GM23338 (cell line): ENCODE measurements around the gene PCDHGB3. TPM values are rescaled to one million over a fixed set of nuclear protein-coding genes. Genes with fewer than 3 reads are reported as not detected.
"Not testable (repeated sequence)": the region's sequence is repeated elsewhere in the genome, so short reads cannot be mapped to it uniquely, and the experiment has no call there.

Source experiments
- ATAC-seq: fragments of 200-7000 bp; cut with Tn5 transposase; 3 replicates; pipeline ENCODE4 v1.9.1; 2020
- DNase-seq: peaks from one replicate; pipeline ENCODE4 v3.0.0-alpha.2; 2015; ENCODE audit warnings: low spot score
- H2AFZ ChIP-seq: fragments of 200-600 bp; sonication (generic); 2 replicates; pipeline ENCODE4 v1.8.0; 2016; ENCODE audit warnings: antibody characterized with exemption, mild to moderate bottlenecking, moderate library complexity
- H3F3A ChIP-seq: fragments of 200-600 bp; sonication (generic); replicated peaks from 2 replicates; pipeline ENCODE4 v1.8.0; 2017; ENCODE audit warnings: antibody characterized with exemption, mixed run types, low read depth
- H3K27ac ChIP-seq: fragments of 200-600 bp; sonication (generic); 2 replicates; pipeline ENCODE4 v1.6.1; 2016; ENCODE audit warnings: low read depth
- H3K27me3 ChIP-seq: fragments of 200-600 bp; sonication (generic); 2 replicates; pipeline ENCODE4 v1.8.0; 2016; ENCODE audit warnings: mild to moderate bottlenecking, mixed run types, moderate library complexity; ENCODE audit not compliant: insufficient read depth
- H3K36me3 ChIP-seq: fragments of 200-600 bp; sonication (generic); 2 replicates; pipeline ENCODE4 v1.8.0; 2016; ENCODE audit warnings: mild to moderate bottlenecking; ENCODE audit not compliant: insufficient read depth
- H3K4me1 ChIP-seq: fragments of 200-600 bp; sonication (generic); 2 replicates; pipeline ENCODE4 v1.8.0; 2016; ENCODE audit warnings: mild to moderate bottlenecking, moderate library complexity; ENCODE audit not compliant: insufficient read depth
- H3K4me2 ChIP-seq: fragments of 200-600 bp; sonication (generic); 2 replicates; pipeline ENCODE4 v1.7.1; 2017; ENCODE audit warnings: mixed run types
- H3K4me3 ChIP-seq: fragments of 200-600 bp; sonication (generic); 2 replicates; pipeline ENCODE4 v1.6.1; 2016; ENCODE audit warnings: mixed run types
- H3K79me2 ChIP-seq: fragments of 200-600 bp; sonication (generic); replicated peaks from 2 replicates; pipeline ENCODE4 v1.8.0; 2017; ENCODE audit warnings: mild to moderate bottlenecking; ENCODE audit not compliant: insufficient read depth
- H3K9me2 ChIP-seq: fragments of 200-600 bp; sonication (generic); 2 replicates; pipeline ENCODE4 v1.8.0; 2017; ENCODE audit not compliant: insufficient read depth
- H4K20me1 ChIP-seq: fragments of 200-600 bp; sonication (generic); replicated peaks from 2 replicates; pipeline ENCODE4 v1.8.0; 2017; ENCODE audit warnings: mild to moderate bottlenecking; ENCODE audit not compliant: insufficient read depth
- H3K27ac Mint-ChIP-seq: 2 replicates; pipeline ENCODE4 v1.8.0; 2020; ENCODE audit warnings: inconsistent platforms, mild to moderate bottlenecking, moderate library complexity, mixed read lengths
- H3K27me3 Mint-ChIP-seq: 3 replicates; pipeline ENCODE4 v1.8.0; 2022; ENCODE audit warnings: low read depth, mild to moderate bottlenecking, moderate library complexity, mixed read lengths, inconsistent platforms; ENCODE audit not compliant: insufficient read depth, poor library complexity
- H3K36me3 Mint-ChIP-seq: 3 replicates; pipeline ENCODE4 v1.8.0; 2021; ENCODE audit warnings: low read depth, mild to moderate bottlenecking, inconsistent platforms, moderate library complexity, mixed read lengths
- H3K4me1 Mint-ChIP-seq: 3 replicates; pipeline ENCODE4 v1.8.0; 2020; ENCODE audit warnings: mild to moderate bottlenecking, inconsistent platforms, mixed read lengths
- H3K4me3 Mint-ChIP-seq: 3 replicates; pipeline ENCODE4 v1.8.0; 2021; ENCODE audit warnings: moderate library complexity, mild to moderate bottlenecking, inconsistent platforms, mixed read lengths
- H3K9me3 Mint-ChIP-seq: 3 replicates; pipeline ENCODE4 v1.8.0; 2020; ENCODE audit warnings: moderate library complexity, mild to moderate bottlenecking, inconsistent platforms, mixed read lengths
- EZH2phosphoT487 ChIP-seq: fragments of 200-600 bp; sonication (generic); IDR thresholded peaks from one replicate; pipeline ENCODE4 v1.8.1; 2018; ENCODE audit warnings: antibody characterized with exemption; ENCODE audit not compliant: unreplicated experiment
- NANOG ChIP-seq: IDR thresholded peaks from 2 replicates; pipeline ENCODE4 v1.6.1; 2016; ENCODE audit warnings: antibody characterized with exemption, borderline replicate concordance
- ZNF114 ChIP-seq: fragments of 250-450 bp; sonication (Bioruptor Pico); IDR thresholded peaks from 2 replicates; pipeline ENCODE4 v1.5.0; 2020; ENCODE audit warnings: mild to moderate bottlenecking, moderate library complexity
- polyA plus RNA-seq: library from polyadenylated mRNA; unstranded; fragments of >200 nt; fragmentation: Nextera tagmentation; extraction: Ambion mirVana; gene quantifications from 2 replicates; pipeline ENCODE4 v1.2.1, GENCODE V29; 2016
- total RNA-seq: library from RNA; depleted of rRNA; stranded (reverse); fragments of >200 nt; shearing (Covaris generic); gene quantifications from 2 replicates; pipeline ENCODE4 v1.2.3, GENCODE V29; 2014
- TF ChIP-seq, protein P1 (sequence below), 2 experiments: fragments of 200-600 bp in 1 of 2; sonication (generic) in 1 of 2; conservative IDR thresholded peaks; 2 replicates each; pipeline versions ENCODE4 v1.5.1 to v1.6.1; 2016 to 2017; ENCODE audit warnings: antibody characterized with exemption in 2 of 2, low read depth in 2 of 2, mild to moderate bottlenecking in 2 of 2, moderate library complexity in 1 of 2
- TF ChIP-seq, protein P2 (sequence below): IDR thresholded peaks from 2 replicates; pipeline ENCODE4 v1.6.1; 2016; ENCODE audit warnings: antibody characterized with exemption
- TF ChIP-seq, protein P3 (sequence below): IDR thresholded peaks from one replicate; pipeline ENCODE4 v1.6.1; 2018; ENCODE audit warnings: antibody characterized with exemption; ENCODE audit not compliant: unreplicated experiment

Gene PCDHGB3
- total and polyA plus RNA-seq, 2 experiments from 2014 or later = 0.24 to 5.8 TPM

DNA sequence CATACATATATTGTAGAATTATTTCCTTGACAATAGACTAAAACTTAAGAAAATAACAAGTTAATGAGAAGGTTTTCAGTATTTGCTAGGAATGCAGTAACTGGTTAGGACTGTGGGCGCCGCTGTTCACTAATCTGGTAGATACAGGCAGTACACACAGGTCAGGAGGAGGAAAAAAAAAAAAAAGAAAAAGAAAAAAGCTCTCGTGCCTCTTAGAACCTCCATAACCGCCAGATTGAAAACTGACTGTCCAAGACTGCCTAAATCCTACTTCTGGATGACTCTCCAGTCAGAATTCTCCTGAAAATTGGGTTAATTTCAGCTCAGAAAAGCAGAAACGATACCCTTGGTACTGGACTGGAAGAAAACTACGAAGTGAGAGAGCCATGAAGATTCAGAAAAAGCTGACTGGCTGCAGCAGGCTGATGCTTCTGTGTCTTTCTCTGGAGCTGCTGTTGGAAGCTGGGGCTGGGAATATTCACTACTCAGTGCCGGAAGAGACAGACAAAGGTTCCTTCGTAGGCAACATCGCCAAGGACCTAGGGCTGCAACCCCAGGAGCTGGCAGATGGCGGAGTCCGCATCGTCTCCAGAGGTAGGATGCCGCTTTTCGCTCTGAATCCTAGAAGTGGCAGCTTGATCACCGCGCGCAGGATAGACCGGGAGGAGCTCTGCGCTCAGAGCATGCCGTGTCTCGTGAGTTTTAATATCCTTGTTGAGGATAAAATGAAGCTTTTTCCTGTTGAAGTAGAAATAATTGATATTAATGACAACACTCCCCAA lies 39.6 kb upstream of the PCDHGB3 start, which contains the start of gene PCDHGA1:
TSS of gene PCDHGA1 (plus strand) at position 216 of the 782 bp plus-strand sequence.
- no peak within 1 kb of the TSS for H3K27ac Mint-ChIP-seq
- no peaks in the 10 kb centered on the region for H3K4me1 ChIP-seq
- H3K4me1 Mint-ChIP-seq = peaks cover 2% of the 10 kb centered on the region
- no peak within 1 kb of the TSS for H2AFZ ChIP-seq
- no peaks in the 10 kb centered on the region for H4K20me1 ChIP-seq
- peaks cover 4% of the 10 kb centered on the region for H3K27me3 Mint-ChIP-seq
- H3F3A ChIP-seq = no peaks in the 10 kb centered on the region
- peaks cover 40% of the 10 kb centered on the region for H3K36me3 Mint-ChIP-seq
- H3K4me2 ChIP-seq = no peak within 1 kb of the TSS
- no peaks in the 10 kb centered on the region for H3K27me3 ChIP-seq
- 0 out of 2 replicates have a peak, but pooled peaks cover 6% of the 10 kb centered on the region for H3K9me2 ChIP-seq
- H3K27ac ChIP-seq = no peak within 1 kb of the TSS
- TF ChIP-seq, protein P1, sequence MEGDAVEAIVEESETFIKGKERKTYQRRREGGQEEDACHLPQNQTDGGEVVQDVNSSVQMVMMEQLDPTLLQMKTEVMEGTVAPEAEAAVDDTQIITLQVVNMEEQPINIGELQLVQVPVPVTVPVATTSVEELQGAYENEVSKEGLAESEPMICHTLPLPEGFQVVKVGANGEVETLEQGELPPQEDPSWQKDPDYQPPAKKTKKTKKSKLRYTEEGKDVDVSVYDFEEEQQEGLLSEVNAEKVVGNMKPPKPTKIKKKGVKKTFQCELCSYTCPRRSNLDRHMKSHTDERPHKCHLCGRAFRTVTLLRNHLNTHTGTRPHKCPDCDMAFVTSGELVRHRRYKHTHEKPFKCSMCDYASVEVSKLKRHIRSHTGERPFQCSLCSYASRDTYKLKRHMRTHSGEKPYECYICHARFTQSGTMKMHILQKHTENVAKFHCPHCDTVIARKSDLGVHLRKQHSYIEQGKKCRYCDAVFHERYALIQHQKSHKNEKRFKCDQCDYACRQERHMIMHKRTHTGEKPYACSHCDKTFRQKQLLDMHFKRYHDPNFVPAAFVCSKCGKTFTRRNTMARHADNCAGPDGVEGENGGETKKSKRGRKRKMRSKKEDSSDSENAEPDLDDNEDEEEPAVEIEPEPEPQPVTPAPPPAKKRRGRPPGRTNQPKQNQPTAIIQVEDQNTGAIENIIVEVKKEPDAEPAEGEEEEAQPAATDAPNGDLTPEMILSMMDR (conservative IDR thresholded peaks at IDR 0.05; ENCODE audit: low read depth in 2 of 2) = peak; percentile 42 to 49
- TF ChIP-seq ZNF114 (CRISPR knock-in tag) = no peak
- no peak within 1 kb of the TSS for H3K4me3 Mint-ChIP-seq
- DNase-seq (peak; percentile 63), ATAC-seq (peak; percentile 38; the same call in 2 of the 3 replicates)
- peaks cover 78% of the 10 kb centered on the region for H3K9me3 Mint-ChIP-seq
- no peak within 1 kb of the TSS for H3K4me3 ChIP-seq
- no peaks in the 10 kb centered on the region for H3K79me2 ChIP-seq
- H3K36me3 ChIP-seq = no peaks in the 10 kb centered on the region

DNA sequence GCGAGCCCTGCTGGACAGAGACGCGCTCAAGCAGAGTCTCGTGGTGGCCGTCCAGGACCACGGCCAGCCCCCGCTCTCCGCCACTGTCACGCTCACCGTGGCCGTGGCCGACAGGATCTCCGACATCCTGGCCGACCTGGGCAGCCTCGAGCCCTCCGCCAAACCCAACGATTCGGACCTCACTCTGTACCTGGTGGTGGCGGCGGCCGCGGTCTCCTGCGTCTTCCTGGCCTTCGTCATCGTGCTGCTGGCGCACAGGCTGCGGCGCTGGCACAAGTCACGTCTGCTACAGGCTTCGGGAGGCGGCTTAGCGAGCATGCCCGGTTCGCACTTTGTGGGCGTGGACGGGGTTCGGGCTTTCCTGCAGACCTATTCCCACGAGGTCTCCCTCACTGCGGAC lies 37.5 kb upstream of the PCDHGB3 start:
- not testable (repeated sequence) for ATAC-seq, H3K4me3 Mint-ChIP-seq, H3K4me2 ChIP-seq, H3K27me3 ChIP-seq, H3K27ac ChIP-seq, DNase-seq, H2AFZ ChIP-seq, H3K4me3 ChIP-seq, H3K9me2 ChIP-seq, H3K27ac Mint-ChIP-seq, H3K27me3 Mint-ChIP-seq, H3K4me1 Mint-ChIP-seq, H3K36me3 ChIP-seq, H4K20me1 ChIP-seq, H3K4me1 ChIP-seq, H3F3A ChIP-seq, H3K79me2 ChIP-seq
- Mint-ChIP-seq H3K36me3 (peaks cover 30% of the 10 kb centered on the region), H3K9me3 (peaks cover 70% of the 10 kb centered on the region)

DNA sequence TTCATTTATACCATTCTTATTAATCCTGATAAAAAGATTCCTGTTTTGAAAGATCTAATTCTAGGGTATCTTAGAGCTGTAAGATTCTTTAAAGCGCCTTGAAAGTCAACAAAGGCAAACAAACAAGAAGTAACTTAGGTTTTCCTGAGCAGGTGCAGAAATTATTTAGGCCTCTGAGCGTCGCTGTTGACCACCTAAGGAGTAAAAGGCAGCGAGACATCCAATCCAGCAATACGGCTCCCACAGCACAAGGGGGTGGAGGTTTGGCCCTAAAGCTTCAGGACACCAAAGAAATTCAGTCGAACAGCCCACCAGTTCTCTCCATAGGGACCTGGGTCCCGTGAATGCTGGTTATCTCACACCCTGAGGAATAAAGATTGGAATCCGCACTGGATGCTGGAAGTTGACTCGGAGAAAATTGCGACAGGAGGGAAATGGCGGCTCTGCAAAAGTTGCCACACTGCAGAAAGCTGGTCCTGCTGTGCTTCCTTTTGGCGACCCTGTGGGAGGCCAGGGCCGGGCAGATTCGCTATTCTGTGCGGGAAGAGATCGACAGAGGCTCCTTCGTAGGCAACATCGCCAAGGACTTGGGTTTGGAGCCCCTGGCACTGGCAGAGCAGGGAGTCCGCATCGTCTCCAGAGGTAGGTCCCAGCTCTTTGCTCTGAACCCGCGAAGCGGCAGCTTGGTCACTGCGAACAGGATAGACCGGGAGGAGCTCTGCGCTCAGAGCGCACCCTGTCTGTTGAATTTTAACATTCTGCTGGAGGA lies 31.3 kb upstream of the PCDHGB3 start, which contains the start of gene PCDHGA2:
TSS of gene PCDHGA2 (plus strand) at position 223 of the 769 bp plus-strand sequence.
- peak; percentile 81 for DNase-seq
- Histone ChIP-seq H3K27me3 (no peaks in the 10 kb centered on the region), H4K20me1 (no peaks in the 10 kb centered on the region), H3K4me3 (no peak within 1 kb of the TSS), H3K4me1 (no peaks in the 10 kb centered on the region), H3K27ac (no peak within 1 kb of the TSS), H3K79me2 (no peaks in the 10 kb centered on the region), H2AFZ (0 out of 2 replicates have a peak within 1 kb of the TSS, but pooled peaks have one; percentile 81), H3K36me3 (no peaks in the 10 kb centered on the region), H3K4me2 (no peak within 1 kb of the TSS), H3F3A (no peaks in the 10 kb centered on the region), H3K9me2 (no peaks in the 10 kb centered on the region)
- Mint-ChIP-seq H3K36me3 (peaks cover 19% of the 10 kb centered on the region), H3K27me3 (no peaks in the 10 kb centered on the region), H3K4me1 (no peaks in the 10 kb centered on the region; the same call in 2 of the 3 replicates), H3K27ac (no peak within 1 kb of the TSS), H3K9me3 (peaks cover 68% of the 10 kb centered on the region), H3K4me3 (no peak within 1 kb of the TSS)
- peak; percentile 40; the same call in 2 of the 3 replicates for ATAC-seq
- TF ChIP-seq, protein P1 (conservative IDR thresholded peaks at IDR 0.05; ENCODE audit: low read depth in 2 of 2) = peak; percentile 63 to 70
- no peak for TF ChIP-seq NANOG
- TF ChIP-seq, protein P2, sequence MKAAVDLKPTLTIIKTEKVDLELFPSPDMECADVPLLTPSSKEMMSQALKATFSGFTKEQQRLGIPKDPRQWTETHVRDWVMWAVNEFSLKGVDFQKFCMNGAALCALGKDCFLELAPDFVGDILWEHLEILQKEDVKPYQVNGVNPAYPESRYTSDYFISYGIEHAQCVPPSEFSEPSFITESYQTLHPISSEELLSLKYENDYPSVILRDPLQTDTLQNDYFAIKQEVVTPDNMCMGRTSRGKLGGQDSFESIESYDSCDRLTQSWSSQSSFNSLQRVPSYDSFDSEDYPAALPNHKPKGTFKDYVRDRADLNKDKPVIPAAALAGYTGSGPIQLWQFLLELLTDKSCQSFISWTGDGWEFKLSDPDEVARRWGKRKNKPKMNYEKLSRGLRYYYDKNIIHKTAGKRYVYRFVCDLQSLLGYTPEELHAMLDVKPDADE = no peak
- TF ChIP-seq, protein P3, sequence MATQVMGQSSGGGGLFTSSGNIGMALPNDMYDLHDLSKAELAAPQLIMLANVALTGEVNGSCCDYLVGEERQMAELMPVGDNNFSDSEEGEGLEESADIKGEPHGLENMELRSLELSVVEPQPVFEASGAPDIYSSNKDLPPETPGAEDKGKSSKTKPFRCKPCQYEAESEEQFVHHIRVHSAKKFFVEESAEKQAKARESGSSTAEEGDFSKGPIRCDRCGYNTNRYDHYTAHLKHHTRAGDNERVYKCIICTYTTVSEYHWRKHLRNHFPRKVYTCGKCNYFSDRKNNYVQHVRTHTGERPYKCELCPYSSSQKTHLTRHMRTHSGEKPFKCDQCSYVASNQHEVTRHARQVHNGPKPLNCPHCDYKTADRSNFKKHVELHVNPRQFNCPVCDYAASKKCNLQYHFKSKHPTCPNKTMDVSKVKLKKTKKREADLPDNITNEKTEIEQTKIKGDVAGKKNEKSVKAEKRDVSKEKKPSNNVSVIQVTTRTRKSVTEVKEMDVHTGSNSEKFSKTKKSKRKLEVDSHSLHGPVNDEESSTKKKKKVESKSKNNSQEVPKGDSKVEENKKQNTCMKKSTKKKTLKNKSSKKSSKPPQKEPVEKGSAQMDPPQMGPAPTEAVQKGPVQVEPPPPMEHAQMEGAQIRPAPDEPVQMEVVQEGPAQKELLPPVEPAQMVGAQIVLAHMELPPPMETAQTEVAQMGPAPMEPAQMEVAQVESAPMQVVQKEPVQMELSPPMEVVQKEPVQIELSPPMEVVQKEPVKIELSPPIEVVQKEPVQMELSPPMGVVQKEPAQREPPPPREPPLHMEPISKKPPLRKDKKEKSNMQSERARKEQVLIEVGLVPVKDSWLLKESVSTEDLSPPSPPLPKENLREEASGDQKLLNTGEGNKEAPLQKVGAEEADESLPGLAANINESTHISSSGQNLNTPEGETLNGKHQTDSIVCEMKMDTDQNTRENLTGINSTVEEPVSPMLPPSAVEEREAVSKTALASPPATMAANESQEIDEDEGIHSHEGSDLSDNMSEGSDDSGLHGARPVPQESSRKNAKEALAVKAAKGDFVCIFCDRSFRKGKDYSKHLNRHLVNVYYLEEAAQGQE = no peak
- no peak for TF ChIP-seq EZH2phosphoT487
